NT2/D1 (cell line): Measurements from ENCODE around the gene SH3PXD2B.

Source experiments
- DNase-seq: peaks from one replicate; pipeline ENCODE4 v3.0.0-alpha.2; 2011; ENCODE audit warnings: low read depth, low spot score
- H3K27me3 ChIP-seq: 2 replicates; pipeline ENCODE4 v1.6.0; 2011; ENCODE audit warnings: mild to moderate bottlenecking; ENCODE audit not compliant: insufficient read length, insufficient read depth
- H3K36me3 ChIP-seq: 2 replicates; pipeline ENCODE4 v1.6.1; 2011; ENCODE audit warnings: mild to moderate bottlenecking, low read length, mixed read lengths; ENCODE audit not compliant: insufficient read depth, insufficient read length
- H3K4me1 ChIP-seq: 2 replicates; pipeline ENCODE4 v1.5.1; 2011; ENCODE audit not compliant: insufficient read depth, insufficient read length
- H3K4me3 ChIP-seq: 2 replicates; pipeline ENCODE4 v1.5.1; 2011; ENCODE audit warnings: low read depth; ENCODE audit not compliant: insufficient read length
- H3K9ac ChIP-seq: 2 replicates; pipeline ENCODE4 v1.6.0; 2011; ENCODE audit warnings: low read depth; ENCODE audit not compliant: insufficient read length
- H3K9me3 ChIP-seq: 2 replicates; pipeline ENCODE4 v1.5.1; 2011; ENCODE audit warnings: mild to moderate bottlenecking, low read length; ENCODE audit not compliant: insufficient read depth
- SUZ12 ChIP-seq: IDR thresholded peaks from 2 replicates; pipeline ENCODE4 v1.6.1; 2011; ENCODE audit not compliant: insufficient read length, insufficient read depth; ENCODE audit errors: extremely low read depth
- YY1 ChIP-seq: IDR thresholded peaks from 2 replicates; pipeline ENCODE4 v1.6.1; 2011; ENCODE audit not compliant: insufficient read length, insufficient read depth
- ZNF274 ChIP-seq: IDR thresholded peaks from 2 replicates; pipeline ENCODE4 v1.6.1; 2011; ENCODE audit warnings: mild to moderate bottlenecking, low read depth, low read length

Gene SH3PXD2B

DNA sequence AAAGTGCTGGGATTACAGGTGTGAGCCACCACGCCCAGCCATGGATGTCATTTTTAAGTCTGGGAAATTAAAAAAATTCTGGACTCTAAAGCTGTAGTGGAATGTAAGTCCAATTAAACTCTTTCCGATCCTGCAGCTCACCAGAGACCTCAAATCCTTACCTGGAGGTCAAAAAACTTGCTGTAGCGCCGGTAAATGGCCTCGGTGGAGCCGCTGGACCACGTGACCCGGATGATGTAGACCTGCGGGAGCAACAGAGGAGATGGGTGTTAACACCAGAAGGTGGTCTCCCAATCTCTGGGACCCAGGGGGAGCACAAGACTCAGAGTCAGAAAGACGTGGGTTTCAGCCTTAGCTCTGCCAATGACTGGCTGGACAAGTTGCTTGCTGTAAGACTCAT, 32.1 kb downstream of the SH3PXD2B start:
- Histone ChIP-seq H3K36me3 (peaks cover 36% of the 10 kb centered on the region), H3K4me1 (peaks cover 3% of the 10 kb centered on the region), H3K9ac (no peak overlapping the region), H3K27me3 (no peaks in the 10 kb centered on the region), H3K4me3 (no peak overlapping the region), H3K9me3 (no peaks in the 10 kb centered on the region)
- no peak for TF ChIP-seq ZNF274
- no peak for TF ChIP-seq SUZ12
- TF ChIP-seq YY1 = no peak
- no peak for DNase-seq

DNA sequence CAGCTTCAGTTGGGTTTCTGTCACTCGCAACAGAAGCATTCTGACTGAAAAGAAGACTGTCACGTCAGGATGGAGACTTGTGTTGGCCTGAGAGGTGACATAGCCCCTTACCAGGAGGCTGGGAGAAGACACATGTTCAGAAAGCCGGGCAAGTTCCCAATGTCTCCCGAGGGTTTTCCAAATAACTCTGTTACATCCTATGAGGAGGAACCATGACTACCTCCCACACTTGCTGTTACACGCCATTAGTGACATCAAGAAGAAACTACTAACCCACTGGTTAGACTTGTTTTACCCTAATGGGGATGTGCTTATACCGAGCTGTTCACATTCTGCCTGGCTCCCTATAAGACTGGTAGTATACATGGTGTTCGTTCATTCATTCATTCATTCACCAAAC, 33.3 kb downstream of the SH3PXD2B start:
- H3K4me1 ChIP-seq = peaks cover 3% of the 10 kb centered on the region
- no peak for TF ChIP-seq ZNF274
- no peak for TF ChIP-seq YY1
- no peak for TF ChIP-seq SUZ12
- H3K4me3 ChIP-seq = no peak overlapping the region
- H3K9me3 ChIP-seq = no peaks in the 10 kb centered on the region
- peaks cover 40% of the 10 kb centered on the region for H3K36me3 ChIP-seq
- no peak for DNase-seq
- H3K27me3 ChIP-seq = no peaks in the 10 kb centered on the region
- no peak overlapping the region for H3K9ac ChIP-seq

- no peak for DNase-seq
- Histone ChIP-seq H3K4me1 (peaks cover 3% of the 10 kb centered on the region), H3K36me3 (peaks cover 40% of the 10 kb centered on the region), H3K9ac (no peak overlapping the region), H3K9me3 (no peaks in the 10 kb centered on the region), H3K4me3 (no peak overlapping the region), H3K27me3 (no peaks in the 10 kb centered on the region)
- TF ChIP-seq YY1 = no peak
- TF ChIP-seq SUZ12 = no peak
- no peak for TF ChIP-seq ZNF274
These were observed 33.9 kb downstream of the SH3PXD2B start for GRCh38 chr5:172420235-172420939.

DNA sequence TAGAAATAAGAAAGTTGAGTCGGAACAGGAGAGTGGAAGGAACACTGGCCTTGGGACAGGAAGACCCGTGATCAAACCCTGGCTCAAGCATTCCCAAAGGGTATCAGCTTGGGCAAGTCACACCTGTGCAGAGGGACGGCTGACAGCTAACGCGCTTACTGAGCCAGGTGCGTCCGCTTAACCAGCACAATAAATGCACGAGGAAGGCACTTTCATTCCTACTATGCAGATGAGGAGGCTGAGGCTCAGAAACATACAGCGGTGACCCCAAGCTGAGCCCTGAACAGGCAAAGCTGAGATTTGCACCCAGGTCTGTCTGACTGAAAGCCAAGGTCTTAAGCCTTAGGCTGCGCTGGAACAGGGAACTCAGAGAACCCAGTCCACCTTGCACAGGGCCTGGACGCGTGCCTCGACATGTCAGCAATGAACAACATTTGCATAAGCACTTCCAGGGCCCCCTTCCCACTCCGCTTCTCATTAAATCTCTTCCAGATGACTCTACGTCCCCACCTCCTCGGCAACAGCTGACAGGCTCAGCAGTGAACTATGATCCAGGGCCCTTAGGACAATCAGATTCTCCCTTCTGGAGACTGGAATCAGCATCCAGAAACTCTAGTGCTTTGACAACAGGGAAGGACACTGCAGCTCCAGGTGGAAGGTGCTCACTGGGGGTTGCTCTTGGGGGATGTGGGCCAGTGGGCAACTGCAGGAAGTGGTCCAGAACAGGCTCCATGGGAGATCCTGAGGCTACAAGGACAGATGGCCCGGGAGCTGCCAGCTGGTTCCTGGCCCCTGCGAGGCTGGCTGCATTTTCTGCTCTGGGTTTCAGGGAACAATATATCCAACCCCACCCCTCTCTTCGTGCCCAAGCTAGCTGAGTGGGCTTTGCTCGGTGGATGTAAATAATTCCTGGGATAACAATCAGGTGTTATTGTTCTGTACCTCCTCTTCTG, 35.2 kb downstream of the SH3PXD2B start:
- Histone ChIP-seq H3K9ac (no peak overlapping the region), H3K9me3 (no peaks in the 10 kb centered on the region), H3K4me1 (peaks cover 9% of the 10 kb centered on the region), H3K4me3 (no peak overlapping the region), H3K36me3 (peaks cover 40% of the 10 kb centered on the region), H3K27me3 (no peaks in the 10 kb centered on the region)
- no peak for DNase-seq
- TF ChIP-seq YY1 (no peak), ZNF274 (no peak), SUZ12 (no peak)

GRCh38 chr5:172417983-172418630, 36.2 kb downstream of the SH3PXD2B start:
- no peaks in the 10 kb centered on the region for H3K9me3 ChIP-seq
- H3K4me1 ChIP-seq = peaks cover 10% of the 10 kb centered on the region
- no peak for TF ChIP-seq YY1
- TF ChIP-seq ZNF274 = no peak
- TF ChIP-seq SUZ12 = no peak
- no peak overlapping the region for H3K4me3 ChIP-seq
- H3K9ac ChIP-seq = no peak overlapping the region
- no peaks in the 10 kb centered on the region for H3K27me3 ChIP-seq
- H3K36me3 ChIP-seq = peaks cover 40% of the 10 kb centered on the region
- DNase-seq = no peak

GRCh38 chr5:172417130-172417841, 37.0 kb downstream of the SH3PXD2B start:
- Histone ChIP-seq H3K9me3 (no peaks in the 10 kb centered on the region), H3K27me3 (no peaks in the 10 kb centered on the region), H3K4me1 (peaks cover 14% of the 10 kb centered on the region), H3K4me3 (no peak overlapping the region), H3K36me3 (peaks cover 35% of the 10 kb centered on the region), H3K9ac (no peak overlapping the region)
- TF ChIP-seq SUZ12 (no peak), ZNF274 (no peak), YY1 (no peak)
- DNase-seq = no peak
